ENCODE results near the gene PRKCI.

Gene PRKCI

GRCh38 chr3:170346481-170347392, 124.5 kb downstream of the PRKCI start:
- H2AFZ ChIP-seq, result no peak overlapping the region
- H3K27me3 ChIP-seq (ENCODE audit: control insufficient read depth, insufficient read depth, low read length), result no peaks in the 10 kb centered on the region
- H3K4me1 ChIP-seq, result no peaks in the 10 kb centered on the region
- H3K36me3 ChIP-seq (ENCODE audit: control insufficient read depth, insufficient read depth, low read length), result no peaks in the 10 kb centered on the region
- no peaks in the 10 kb centered on the region for H3K79me2 ChIP-seq
- H3K9me3 ChIP-seq (ENCODE audit: control insufficient read depth, low read length), result no peaks in the 10 kb centered on the region
- no peak overlapping the region for H3K4me3 ChIP-seq (ENCODE audit: low read depth, low read length)
- no peak overlapping the region for H3K4me2 ChIP-seq (ENCODE audit: low read length)
- TF ChIP-seq, protein P1, sequence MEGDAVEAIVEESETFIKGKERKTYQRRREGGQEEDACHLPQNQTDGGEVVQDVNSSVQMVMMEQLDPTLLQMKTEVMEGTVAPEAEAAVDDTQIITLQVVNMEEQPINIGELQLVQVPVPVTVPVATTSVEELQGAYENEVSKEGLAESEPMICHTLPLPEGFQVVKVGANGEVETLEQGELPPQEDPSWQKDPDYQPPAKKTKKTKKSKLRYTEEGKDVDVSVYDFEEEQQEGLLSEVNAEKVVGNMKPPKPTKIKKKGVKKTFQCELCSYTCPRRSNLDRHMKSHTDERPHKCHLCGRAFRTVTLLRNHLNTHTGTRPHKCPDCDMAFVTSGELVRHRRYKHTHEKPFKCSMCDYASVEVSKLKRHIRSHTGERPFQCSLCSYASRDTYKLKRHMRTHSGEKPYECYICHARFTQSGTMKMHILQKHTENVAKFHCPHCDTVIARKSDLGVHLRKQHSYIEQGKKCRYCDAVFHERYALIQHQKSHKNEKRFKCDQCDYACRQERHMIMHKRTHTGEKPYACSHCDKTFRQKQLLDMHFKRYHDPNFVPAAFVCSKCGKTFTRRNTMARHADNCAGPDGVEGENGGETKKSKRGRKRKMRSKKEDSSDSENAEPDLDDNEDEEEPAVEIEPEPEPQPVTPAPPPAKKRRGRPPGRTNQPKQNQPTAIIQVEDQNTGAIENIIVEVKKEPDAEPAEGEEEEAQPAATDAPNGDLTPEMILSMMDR (IDR thresholded peaks at IDR 0.05), result no peak
- no peak overlapping the region for H3K27ac ChIP-seq
- no peak overlapping the region for H3K9ac ChIP-seq

DNA sequence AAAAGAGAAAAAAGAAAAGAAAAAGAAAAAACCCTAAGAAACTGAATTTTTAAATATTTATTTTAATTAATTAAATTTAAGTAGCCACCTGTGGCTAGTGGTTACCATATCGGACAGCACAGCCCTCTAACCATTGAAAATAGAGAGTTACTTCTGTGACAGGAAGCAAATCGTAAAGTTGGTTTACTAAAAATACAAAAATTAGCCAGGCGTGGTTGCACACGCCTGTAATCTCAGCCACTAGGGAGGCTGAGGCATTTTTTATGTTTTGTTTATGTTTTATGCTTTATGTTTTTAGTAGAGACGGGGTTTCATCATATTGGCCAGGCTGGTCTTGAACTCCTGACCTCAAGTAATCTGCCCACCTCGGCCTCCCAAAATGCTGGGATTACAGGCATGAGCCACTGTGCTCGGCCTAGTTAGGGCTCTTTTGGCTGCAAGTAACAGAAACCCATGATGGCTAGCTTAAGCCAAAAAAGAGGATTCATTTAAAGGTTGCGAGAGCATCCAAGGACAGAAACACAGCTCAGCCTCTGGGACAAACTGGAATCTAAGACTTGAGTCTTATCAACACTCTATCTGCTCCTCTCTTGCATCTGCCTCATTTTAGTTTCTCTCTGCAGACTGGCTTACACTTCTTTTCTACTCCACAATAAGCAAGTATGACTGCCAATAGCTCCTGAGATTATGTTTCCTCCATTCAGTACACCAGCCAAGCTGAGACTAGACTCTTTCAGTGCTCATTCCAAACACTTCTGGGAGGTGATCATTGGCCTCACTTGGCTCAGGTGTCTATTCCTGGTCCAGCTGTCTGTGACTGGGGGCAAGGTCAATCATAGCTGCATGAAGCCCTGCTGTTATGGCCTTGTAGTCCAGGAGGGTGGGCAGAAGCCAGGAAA, 128.5 kb downstream of the PRKCI start:
- no peaks in the 10 kb centered on the region for H3K27me3 ChIP-seq (ENCODE audit: control insufficient read depth, insufficient read depth, low read length)
- H3K9ac ChIP-seq, result no peak overlapping the region
- no peak overlapping the region for H3K27ac ChIP-seq
- no peaks in the 10 kb centered on the region for H3K9me3 ChIP-seq (ENCODE audit: control insufficient read depth, low read length)
- peaks cover 7% of the 10 kb centered on the region for H3K4me1 ChIP-seq
- no peaks in the 10 kb centered on the region for H3K79me2 ChIP-seq
- H3K4me2 ChIP-seq (ENCODE audit: low read length), result no peak overlapping the region
- TF ChIP-seq, protein P1 (IDR thresholded peaks at IDR 0.05), result no peak
- no peak overlapping the region for H3K4me3 ChIP-seq (ENCODE audit: low read depth, low read length)
- peak overlapping the region; percentile 56 for H2AFZ ChIP-seq
- no peaks in the 10 kb centered on the region for H3K36me3 ChIP-seq (ENCODE audit: control insufficient read depth, insufficient read depth, low read length)

DNA sequence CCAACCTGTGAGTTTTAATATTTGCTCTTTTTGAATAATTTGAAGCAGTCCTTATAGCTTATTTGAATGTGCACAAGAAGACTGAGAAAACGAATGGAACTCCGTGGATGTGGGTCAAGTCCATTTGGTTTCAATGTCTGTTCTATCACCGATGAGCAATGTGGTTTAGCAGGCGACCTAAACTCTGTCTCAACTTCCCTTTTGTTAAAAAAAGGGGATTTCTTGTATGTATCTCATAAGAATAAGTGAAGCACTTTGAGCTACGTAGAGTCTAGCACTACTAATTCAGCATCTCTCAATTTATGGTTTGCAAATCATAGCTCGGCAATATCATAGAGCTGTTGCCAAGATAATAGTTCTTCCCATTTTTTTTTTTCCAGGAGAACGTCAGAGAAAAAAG, 130.7 kb downstream of the PRKCI start:
- Histone ChIP-seq H3K27me3 (ENCODE audit: control insufficient read depth, insufficient read depth, low read length) (no peaks in the 10 kb centered on the region), H3K9me3 (ENCODE audit: control insufficient read depth, low read length) (no peaks in the 10 kb centered on the region), H3K4me2 (ENCODE audit: low read length) (no peak overlapping the region), H3K79me2 (no peaks in the 10 kb centered on the region), H3K4me1 (peaks cover 10% of the 10 kb centered on the region), H3K36me3 (ENCODE audit: control insufficient read depth, insufficient read depth, low read length) (no peaks in the 10 kb centered on the region), H3K9ac (no peak overlapping the region), H3K4me3 (ENCODE audit: low read depth, low read length) (no peak overlapping the region), H3K27ac (no peak overlapping the region), H2AFZ (no peak overlapping the region)
- TF ChIP-seq, protein P1 (IDR thresholded peaks at IDR 0.05), result no peak

- no peaks in the 10 kb centered on the region for H3K79me2 ChIP-seq
- TF ChIP-seq, protein P1 (IDR thresholded peaks at IDR 0.05), result no peak
Measured at GRCh38 chr3:170353485-170353884, 131.3 kb downstream of the PRKCI start.

More at GRCh38 chr3:170353485-170353884, 131.3 kb downstream of the PRKCI start:
- peaks cover 10% of the 10 kb centered on the region for H3K4me1 ChIP-seq
- H3K27ac ChIP-seq, result no peak overlapping the region
- no peaks in the 10 kb centered on the region for H3K9me3 ChIP-seq (ENCODE audit: control insufficient read depth, low read length)
- no peak overlapping the region for H2AFZ ChIP-seq
- no peaks in the 10 kb centered on the region for H3K36me3 ChIP-seq (ENCODE audit: control insufficient read depth, insufficient read depth, low read length)
- H3K9ac ChIP-seq, result no peak overlapping the region
- H3K4me2 ChIP-seq (ENCODE audit: low read length), result no peak overlapping the region
- H3K27me3 ChIP-seq (ENCODE audit: control insufficient read depth, insufficient read depth, low read length), result no peaks in the 10 kb centered on the region
- no peak overlapping the region for H3K4me3 ChIP-seq (ENCODE audit: low read depth, low read length)
